ENCODE data around the gene ADAMTSL2.

GRCh38 chr9:133553123-133553522 is 18.6 kb downstream of the ADAMTSL2 start:
- TF ChIP-seq CTCF (optimal IDR thresholded peaks at IDR 0.05 in 1 of 3, IDR thresholded peaks at IDR 0.05 in 1 of 3, conservative IDR thresholded peaks at IDR 0.05 in 1 of 3; ENCODE audit: extremely low read depth in 1 of 3, insufficient read depth in 2 of 3, low read length in 3 of 3) (no peak), EZH2 (IDR thresholded peaks at IDR 0.05; ENCODE audit: low read length) (no peak)
